ENCODE results near the gene GPR157.

DNA sequence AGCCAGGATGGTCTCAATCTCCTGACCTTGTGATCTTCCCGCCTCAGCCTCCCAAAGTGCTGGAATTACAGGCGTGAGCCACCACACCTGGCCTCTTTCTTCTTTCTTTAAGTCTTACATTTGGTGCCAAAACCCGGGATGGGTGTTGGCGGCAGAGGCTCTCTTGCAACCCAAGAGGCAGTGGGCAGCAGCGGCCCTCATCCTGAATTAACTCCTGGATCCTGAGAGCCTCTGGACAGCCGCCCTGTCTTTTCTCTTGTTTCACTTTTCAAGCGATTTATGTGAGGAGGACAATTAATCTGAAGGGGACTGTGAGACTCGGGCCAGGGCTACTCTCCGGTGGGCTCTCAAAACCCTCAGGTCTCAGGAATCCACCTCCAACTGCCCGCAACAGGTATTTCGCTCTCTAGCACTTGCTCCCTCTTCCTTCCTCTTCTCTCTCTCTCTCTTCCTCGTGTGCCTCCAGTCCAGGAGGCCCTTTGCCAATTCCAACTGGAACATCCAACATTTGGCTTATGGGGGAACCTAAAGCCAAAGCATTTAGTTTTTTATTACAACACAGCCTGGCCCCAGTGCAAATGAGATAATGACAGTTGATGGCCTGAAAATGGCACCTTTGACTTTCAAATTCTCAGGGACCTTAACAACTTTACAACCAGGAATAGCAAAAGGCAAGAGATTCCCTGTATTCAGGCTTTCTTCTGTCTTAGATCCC is 41.3 kb downstream of the GPR157 start:
- TF ChIP-seq, protein P1, sequence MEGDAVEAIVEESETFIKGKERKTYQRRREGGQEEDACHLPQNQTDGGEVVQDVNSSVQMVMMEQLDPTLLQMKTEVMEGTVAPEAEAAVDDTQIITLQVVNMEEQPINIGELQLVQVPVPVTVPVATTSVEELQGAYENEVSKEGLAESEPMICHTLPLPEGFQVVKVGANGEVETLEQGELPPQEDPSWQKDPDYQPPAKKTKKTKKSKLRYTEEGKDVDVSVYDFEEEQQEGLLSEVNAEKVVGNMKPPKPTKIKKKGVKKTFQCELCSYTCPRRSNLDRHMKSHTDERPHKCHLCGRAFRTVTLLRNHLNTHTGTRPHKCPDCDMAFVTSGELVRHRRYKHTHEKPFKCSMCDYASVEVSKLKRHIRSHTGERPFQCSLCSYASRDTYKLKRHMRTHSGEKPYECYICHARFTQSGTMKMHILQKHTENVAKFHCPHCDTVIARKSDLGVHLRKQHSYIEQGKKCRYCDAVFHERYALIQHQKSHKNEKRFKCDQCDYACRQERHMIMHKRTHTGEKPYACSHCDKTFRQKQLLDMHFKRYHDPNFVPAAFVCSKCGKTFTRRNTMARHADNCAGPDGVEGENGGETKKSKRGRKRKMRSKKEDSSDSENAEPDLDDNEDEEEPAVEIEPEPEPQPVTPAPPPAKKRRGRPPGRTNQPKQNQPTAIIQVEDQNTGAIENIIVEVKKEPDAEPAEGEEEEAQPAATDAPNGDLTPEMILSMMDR (conservative IDR thresholded peaks at IDR 0.05; ENCODE audit: low read length), result no peak
- TF ChIP-seq EZH2phosphoT487 (IDR thresholded peaks at IDR 0.05; ENCODE audit: borderline replicate concordance), result no peak

Data from Loucy (cell line).